ENCODE results near the gene USP22.
A peak's percentile ranks its signal among the peaks of the same experiment; 100 is the strongest.

Gene USP22

DNA sequence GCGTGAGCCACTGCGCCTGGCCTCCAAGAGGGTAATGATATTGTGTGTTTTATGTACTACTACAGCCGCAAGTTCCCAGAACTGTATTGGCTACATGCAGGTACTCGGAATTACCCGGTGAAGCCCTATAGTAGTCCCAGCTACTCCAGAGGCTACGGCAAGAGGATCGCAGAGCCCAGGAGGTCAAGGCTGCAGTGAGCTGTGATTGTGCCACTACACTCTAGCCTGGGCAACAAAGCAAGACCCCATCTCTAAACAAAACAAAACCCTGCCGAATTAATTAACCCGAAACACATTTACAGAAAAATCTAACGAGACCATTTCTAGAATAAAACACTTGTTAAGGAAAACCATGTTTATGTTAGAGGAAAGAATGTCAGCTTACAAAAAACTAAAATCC is 2.2 kb upstream of the USP22 start:
- DNase-seq: no peak

DNA sequence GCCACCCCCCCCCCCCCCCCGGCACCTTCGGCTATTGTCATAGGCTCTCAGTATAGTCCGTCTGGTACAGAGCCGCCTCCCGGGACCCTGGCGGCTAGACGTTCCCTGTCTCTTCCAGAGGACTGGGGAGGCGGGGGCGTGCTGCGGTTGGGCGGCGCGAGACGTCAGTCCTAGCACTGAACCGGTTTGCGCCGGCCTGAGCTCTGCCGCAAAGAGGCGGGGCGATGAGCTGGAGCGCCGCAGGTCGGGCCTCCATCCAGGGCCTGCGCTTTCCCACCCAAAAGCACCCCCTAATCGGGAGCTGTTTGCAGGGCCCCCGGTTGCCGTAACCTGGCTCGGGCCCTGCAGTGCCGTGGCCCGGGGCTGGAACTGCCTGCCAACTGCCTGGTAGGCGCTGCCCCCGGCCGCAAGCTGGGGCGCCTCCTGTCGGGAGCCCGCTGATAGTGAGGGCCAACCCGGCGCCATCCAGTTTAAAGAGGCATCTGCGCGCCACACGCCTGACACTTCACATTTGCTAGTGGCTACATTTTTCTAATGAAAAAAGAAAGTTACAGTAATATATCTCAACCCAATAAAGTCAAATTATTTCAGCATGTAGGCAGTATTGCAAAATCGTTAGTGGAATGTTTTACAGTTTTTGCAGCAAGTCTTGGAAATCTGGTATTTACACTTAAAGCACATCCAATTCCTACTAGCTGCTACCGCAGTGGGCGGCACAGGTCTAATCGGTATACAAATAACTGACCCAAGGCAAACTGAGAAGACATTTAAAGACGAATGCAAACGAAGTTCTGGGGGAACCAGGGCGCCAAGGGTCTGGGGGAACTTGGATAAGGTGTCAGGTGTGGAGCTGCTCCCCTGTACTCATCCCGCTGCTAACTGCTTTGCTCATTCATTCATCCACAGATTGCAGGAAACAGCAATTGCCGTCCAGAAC is 753 bp upstream of the USP22 start:
- peak; percentile 94 for DNase-seq

DNA sequence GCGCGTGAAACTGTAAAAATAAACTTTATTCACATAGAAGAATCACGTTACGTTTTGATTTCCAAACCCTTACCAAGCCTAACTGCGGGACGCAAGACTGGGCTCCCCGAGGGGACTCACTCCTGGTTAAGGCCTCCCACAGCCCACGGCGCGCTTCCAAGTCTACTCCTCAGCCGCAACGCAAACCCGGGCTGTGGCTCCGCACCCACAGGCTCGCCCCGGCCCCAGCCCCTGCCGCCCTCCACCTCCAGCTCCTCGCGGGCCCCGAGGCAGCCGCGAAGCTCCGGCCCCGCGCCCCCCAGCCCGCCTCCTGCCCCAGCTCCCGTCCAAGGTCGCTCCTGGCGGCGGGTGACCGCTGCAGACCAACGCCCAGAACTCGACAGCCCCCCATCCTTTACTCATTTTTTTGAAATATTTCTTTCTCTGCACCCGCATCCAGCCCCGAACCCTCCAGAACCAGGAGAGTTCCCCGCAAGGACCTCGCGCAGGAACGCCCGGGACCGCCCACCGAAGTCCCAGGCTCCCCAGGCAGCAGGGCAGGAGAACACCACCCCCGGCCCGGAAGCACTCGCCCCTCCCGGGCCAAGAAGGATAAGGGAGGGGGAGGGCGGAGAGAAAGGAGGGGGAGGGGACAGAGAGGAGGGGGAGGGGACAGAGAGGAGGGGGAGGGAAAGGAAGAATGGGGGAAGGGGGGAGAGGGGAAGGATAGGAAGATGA is 912 bp downstream of the USP22 start:
- DNase-seq: peak; percentile 38

DNA sequence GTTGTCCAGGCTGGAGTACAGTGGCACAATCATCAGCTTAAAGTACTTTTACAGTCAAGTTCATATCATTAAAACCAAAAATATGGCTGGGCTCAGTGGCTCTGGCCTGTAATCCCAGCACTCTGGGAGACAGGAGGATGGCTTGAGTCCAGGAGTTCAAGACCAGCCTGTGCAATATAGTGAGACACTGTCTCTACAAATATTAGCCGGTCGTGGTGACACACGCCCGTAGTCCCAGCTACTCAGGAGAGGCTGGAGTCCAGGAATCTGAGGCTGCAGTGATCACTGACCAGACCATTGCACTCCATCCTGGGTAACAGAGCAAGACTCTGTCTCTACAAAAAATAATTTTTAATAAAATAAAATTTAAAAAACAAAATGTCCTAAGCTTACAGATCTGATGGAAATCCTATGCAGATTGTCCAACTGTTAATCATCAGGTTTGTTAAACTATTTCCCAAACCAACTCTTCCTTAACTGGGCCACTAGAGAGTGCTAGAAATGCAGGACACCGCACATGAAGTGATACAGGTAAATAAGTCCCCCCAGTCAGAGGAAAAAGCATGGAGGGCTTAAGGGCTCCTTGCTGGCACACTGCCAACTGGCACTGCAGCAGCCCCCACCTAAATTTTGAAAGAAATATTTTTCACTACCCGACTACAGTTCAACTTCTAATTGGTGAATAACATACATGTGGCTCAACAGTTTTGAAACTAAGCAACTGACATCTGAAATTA is 2.8 kb downstream of the USP22 start:
- DNase-seq: peak; percentile 15

DNA sequence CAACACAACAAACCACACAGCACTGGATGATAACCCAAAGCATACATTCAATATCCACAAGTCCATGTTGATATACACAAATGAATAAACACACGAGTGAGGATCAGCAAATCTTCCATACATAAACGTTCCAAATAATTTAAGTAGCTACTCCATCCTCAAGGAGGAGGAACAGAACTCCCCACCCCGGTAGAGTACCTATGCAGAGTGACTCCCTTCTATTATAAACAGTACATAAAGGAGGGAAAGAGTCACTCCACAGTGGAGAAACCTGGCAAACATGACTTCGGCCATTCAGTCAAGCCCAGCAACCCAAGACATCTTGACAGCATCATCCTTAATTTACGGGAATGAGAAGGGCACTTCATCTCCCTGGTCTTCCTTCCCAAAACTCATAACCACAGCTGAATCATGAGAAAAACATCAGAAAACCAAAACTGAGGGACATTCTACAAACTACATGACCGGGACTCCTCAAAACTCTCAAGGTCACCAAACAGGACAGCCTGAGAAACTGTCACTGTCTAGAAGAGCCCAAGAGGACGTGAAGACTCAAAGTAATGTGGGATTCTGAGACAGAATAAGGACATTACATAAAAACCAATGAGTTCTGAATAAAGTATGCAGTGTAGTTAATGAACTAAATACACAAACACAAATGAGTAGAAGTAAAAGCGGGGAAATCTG is 5.6 kb downstream of the USP22 start:
- no peak for DNase-seq

DNA sequence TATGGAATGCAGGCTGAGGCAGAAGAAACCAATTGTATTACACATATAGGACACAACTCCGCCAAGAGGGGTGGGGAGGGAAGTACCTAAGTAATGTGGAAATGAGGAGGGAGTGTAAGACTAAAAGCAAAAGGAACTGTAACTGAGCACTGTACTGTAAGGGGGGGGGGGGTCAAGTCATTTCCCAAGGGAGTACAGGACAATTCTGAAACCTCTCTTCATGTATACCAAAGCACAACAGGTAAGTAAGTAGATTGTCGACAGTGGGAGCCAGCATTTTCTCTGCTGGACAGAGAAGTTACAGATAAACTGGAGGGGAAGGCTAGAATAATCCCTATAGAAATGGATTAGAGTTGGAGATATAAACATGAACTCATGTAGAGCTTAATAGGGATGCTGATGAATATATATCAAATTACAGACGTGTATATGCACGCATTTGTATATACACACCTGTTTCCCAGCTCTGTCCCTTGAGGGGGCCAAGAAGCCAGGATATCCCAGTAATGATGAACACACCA is 6.4 kb downstream of the USP22 start:
- DNase-seq: no peak

DNA sequence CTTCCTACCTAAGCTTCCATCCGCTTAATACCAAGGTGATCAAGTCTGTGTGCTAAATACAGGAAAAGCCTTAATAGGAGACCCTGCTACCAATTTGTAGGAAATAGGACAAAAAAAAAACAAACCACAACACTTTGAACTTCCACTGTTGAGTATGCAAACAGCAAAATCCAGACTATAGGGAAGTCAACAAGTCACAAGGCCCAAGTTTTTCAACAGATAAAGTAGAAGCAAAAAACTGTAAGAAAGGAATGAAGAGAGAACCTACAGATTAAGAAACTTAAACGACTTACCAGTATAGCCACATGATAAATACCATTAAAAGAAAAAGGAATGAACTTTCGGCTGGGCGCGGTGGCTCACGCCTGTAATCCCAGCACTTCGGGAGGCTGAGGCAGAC is 7.4 kb downstream of the USP22 start:
- DNase-seq: no peak

DNA sequence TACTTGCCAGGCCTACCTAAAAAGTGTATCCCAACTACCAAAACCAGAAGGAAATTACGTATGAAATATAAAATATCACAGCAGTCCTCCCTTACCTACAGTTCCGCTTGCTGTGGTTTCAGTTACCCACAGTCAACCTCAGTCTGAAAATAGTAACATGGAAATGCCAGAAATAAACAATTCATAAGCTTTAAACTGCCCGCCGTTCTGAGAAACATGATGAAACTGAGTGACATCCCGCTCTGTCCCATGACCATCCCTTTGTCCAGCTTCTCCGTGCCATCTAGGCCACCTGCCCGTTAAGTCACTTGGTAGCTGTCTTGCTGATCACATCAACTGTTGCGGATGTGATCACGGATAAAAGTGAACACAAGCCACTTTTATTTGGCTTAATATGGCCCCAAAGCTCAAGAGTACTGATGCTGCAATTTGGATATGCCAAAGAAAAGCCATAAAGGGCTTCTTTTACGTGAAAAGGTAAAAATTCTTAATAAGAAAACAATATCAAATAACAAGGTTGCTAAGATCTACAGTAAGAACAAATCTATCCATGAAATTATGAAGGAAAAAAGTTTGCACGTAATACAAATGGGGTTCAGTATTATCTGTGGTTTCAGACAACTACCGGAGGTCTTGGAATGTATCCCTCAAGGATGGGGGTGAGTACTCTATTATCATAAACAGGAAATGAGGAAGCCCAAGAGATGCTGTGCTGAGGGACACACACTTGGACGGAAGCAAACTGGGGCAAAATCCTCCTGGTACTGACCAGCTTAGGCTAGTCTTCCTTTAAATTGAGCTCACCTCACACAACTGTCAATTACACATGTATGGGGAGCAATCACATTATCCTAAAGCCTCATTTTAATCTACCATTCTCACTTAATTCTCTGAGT is 8.2 kb downstream of the USP22 start:
- DNase-seq: no peak

DNA sequence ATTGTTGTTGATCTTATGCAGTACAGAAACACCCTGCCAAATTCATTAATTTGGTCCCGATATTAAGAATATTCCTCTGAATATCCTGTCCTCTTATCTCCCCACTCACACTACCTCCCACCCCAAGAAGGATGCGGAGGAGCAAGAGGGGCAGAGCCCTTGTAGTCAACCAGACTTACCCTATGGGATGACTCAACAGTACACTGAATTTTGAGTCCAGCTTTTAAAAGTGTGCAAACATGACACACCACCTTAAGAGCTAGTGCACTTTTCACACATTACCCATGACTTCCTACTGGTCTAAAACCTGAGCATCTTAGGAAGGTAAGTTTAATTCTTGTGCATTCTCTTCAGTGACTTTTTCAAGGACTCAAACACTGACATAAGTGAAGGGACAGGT is 9.5 kb downstream of the USP22 start:
- no peak for DNase-seq

DNA sequence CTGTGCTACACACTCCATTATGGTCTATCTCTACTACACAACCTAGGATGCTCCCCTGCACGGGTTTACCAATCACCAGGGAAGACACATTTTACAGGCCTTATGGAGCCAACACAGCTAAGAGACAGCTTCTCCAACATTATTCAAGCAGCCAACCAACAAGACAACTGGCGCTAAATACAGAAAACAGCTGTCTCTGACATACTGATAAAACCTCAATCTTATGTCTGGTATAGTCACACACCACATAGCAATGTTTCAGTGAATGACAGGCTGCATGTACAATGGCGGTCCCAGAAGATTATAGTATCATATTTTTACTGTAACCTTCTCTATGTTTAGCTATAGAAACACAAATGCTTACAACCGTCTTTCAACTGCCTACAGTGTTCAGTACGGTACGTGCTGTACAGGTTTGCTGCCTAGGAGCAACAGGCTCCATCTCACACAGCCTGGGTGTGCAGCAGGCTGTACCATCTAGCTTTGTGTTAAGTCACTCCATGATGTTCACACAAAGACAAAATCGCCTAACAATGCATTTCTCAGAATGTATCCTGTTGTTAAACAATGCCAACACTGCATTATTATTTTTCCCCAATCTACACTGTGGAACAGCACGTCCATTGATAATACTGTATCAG is 10.9 kb downstream of the USP22 start:
- DNase-seq: no peak

DNA sequence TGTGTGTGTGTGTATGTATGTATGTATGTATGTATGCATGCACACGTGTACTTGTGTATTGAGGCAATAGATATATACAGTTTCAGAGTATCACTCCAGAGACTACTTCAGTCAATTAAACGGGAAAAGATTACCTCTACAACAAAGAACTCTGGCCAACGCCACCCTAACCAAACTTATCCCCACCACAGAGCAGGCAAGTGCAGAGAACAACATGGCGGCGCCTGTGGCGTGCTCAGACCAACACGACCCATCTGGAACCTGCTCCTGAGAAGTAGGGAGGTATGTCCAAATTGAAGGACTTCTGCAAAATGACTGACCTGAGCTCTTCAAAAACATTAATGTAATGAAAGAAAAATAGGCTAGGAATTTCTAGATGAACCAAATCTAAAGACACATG is 12.4 kb downstream of the USP22 start:
- no peak for DNase-seq

DNA sequence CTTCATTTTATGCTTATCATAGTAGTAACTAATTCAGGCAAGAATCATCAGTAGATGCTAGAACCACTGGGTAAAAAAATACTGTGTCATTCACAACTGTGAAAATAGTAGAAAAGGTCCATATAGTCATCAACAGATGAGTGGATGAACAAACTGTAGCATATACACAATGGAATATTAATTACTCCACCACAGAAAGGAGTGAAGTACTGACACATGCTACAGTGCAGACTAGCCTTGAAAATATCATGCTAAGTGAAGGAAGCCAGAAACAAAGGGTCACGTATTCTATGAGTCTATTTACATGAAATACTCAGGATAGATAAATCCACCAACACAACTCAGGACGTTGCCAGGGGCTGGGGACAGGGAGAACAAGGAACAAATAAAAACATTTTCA is 13.3 kb downstream of the USP22 start:
- DNase-seq: no peak

DNA sequence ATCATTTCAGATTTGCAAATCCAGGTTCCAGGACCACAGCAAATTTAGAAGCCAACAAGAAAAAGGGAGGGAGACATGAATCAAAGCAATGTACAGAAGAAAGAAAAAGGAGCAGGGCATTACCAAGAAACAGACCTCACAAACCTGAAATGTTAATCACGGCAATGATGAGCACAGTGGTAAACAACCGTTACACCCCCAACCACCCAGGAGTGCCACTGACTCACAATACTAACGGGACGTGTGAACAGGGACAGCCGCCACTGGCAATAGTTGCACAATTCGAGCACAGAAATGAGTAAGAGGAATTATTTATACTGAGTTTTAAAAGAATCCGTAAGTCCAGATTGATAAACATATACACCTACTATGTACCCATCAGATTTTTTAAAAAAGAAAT is 13.8 kb downstream of the USP22 start:
- DNase-seq: no peak

DNA sequence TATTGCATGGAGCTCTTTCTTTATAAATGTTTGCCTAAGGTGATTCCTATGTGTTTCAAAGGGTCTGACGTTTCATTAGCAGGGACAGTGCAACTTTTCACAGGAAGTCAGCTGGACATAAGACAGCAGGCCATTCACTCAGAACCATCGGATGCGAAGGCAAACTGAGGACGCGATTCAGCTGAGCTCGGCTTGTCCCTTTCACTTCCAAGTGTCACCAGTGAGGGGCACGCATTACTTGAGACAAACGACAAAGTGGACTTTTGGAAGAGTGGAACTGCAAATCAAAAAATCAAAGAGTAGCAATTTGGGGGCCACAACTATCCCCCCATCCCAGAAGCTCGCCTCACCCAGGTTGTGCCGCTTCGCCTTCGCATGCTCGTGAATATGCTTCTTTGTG is 14.6 kb downstream of the USP22 start:
- no peak for DNase-seq

DNA sequence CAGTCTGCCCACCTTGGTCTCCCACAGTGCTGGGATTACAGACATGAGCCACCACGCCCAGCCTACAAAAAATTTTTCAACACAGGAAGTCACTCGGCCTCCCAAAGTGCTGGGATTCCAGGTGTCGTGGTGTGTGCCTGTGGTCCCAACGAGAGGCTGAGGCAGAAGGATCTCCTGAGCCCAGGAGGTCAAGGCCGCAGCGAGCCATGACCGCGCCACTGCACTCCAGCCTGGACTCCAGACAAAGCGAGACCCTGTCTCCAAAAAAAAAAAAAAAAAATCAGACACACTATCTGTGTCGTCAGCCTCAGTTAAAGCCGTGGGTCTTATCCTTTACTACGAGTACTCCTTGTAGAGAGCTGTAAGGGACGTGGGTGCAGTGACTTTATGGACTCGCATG is 15.8 kb downstream of the USP22 start:
- no peak for DNase-seq

DNA sequence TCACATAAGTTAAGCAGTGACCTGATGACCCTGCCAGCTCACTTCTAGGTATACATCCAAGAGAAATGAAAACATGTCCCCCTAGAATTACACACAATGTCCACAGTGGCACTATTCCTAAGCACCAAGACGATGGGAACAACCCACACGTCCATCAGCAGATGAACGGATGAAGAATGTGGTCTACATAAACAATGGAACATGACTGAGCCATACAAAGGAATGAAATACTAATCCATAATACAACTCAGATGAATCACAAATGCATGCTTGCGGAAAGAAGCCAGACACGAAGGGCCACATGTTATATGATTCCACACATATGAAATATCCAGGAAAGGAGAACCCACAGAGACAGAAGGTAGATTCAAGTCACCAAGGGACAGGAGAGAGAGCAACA is 17.4 kb downstream of the USP22 start:
- DNase-seq: no peak

DNA sequence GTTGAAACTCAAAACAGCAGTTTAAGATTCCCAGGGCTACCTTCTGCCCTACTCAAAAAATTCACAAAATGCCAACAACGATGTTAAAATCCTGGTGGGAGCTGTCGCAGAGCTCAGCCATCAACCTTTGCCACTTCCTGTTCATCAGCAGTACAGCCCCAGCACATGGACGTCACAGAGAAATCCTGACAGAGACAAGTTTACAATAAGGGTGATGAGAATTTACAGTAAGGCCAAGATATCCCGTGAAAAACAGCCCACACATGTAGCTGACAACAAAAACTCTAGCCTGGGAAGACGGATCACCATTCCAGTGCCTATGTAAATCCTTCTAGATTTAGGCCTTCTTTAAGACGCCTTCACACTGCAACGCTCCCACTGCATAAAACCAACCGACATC is 18.8 kb downstream of the USP22 start:
- DNase-seq: no peak

DNA sequence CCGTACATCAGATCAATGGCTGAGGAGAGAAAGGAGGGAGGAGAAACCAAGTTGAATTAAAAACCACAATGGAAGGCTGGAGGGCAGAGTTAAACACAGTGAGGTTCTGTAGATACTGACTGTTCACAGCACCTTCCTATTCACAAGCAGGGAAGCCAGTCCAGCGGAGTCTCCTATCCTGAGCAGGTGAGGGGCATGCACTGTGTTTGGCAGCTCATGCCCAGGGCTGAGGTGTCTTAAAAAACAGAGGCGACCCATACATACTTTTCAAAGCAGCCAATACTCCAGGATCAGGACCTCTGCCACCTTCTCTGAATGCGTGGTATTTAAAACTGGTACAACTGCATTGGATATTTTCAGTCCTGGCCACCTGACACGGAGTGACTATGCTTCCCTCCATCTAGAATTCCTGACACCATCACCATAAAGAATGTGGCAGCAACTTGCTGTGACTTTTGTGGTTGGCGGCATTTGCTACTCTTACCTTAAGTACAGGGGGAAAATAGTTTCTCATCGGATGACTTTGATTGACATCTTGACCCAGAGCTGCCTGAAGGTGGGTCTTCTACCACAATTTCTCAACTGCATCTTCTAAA is 21.5 kb downstream of the USP22 start:
- DNase-seq: no peak

DNA sequence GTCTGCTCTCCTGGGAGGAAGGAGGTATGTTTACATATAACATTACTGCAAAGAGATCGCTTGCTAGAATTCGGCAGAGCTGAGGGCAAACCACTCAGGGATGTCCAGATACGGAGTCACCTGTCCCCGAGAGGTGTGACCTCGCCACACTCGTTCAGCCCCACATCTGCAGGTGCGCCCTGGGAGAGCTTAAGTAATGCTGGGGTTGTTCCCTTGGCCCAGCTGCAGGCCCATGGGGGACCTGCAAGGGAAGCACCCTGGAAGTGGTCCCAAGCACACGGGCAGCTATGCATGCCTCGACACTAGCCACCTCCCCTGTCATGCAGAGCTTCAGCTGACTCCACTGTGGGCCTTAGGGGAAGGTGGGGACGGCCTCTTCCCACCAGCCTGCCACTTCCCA is 22.2 kb downstream of the USP22 start:
- no peak for DNase-seq

DNA sequence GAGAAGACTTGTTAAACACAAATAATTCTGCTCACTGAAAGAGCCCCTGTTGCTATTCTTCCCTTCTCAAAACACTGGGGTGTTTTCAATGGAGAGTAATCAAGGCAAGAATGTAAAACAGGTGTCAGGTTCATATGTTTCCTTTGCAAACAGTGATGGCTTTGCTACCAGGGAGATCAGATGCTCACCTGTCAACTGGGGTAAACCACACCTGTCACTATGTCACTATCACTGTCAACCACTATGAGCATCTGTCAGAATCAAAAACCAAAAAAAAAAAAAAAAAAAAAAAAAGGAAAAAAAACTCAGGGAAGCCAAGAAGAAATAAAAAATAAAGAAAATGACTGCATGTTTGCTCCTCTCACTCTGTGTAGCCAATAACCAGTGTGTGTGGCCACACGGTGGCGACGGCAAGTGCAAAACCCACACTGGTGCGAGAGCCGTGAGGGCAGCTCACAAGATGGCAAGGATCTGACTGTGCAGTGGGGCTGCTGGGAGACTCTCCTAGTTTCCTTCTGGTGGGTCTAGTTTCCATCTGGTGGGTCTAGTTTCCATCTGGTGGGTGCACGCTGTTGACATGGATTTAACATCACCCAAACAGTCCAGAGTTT is 22.7 kb downstream of the USP22 start:
- peak; percentile 56 for DNase-seq

Data from NCI-H524 treated with DMSO at 0.1 percent for 48 hours (cell line).